CD4-positive, CD25-positive, alpha-beta regulatory T cell (primary cell): ENCODE results near the gene FBXO3. TPM values are rescaled to one million over a fixed set of nuclear protein-coding genes. Genes with fewer than 3 reads are reported as not detected.

ENCODE experiments used
- ATAC-seq, 2 donors: fragments of 150-1000 bp; cut with Tn5 transposase; one replicate each; pipeline ENCODE4 v1.10.0; 2021; ENCODE audit warnings: low read depth in 2 of 2, moderate number of reproducible peaks in 2 of 2, moderate library complexity in 1 of 2
- DNase-seq, 3 donors: peaks; one replicate each; pipeline versions ENCODE4 v3.0.0 to v3.0.0-alpha.2; 2012 to 2022; ENCODE audit warnings: mixed read lengths in 1 of 3
- H3K27ac ChIP-seq: one replicate; pipeline ENCODE4 v1.7.0; 2013; ENCODE audit warnings: mild to moderate bottlenecking, low read length; ENCODE audit not compliant: insufficient read depth, poor library complexity, severe bottlenecking
- H3K27me3 ChIP-seq: one replicate; pipeline ENCODE4 v1.7.0; 2013; ENCODE audit warnings: low read length; ENCODE audit not compliant: control insufficient read depth, insufficient read depth
- H3K36me3 ChIP-seq: one replicate; pipeline ENCODE4 v1.7.0; 2013; ENCODE audit warnings: mild to moderate bottlenecking, low read length, moderate library complexity; ENCODE audit not compliant: control insufficient read depth, insufficient read depth
- H3K4me1 ChIP-seq: 2 replicates; pipeline ENCODE4 v1.7.0; 2013; ENCODE audit warnings: mild to moderate bottlenecking, low read length; ENCODE audit not compliant: insufficient read depth, control insufficient read depth, poor library complexity, severe bottlenecking
- H3K4me3 ChIP-seq: one replicate; pipeline ENCODE4 v1.7.0; 2013; ENCODE audit warnings: low read depth, mild to moderate bottlenecking, low read length, moderate library complexity
- H3K9me3 ChIP-seq, 2 experiments: 1 replicate in 1 of 2; 2 replicates in 1 of 2; pipeline ENCODE4 v1.7.0; 2013; ENCODE audit warnings: low read length in 2 of 2, mild to moderate bottlenecking in 1 of 2, moderate library complexity in 1 of 2; ENCODE audit not compliant: control insufficient read depth in 2 of 2
- H3K27ac Mint-ChIP-seq, 3 donors: one replicate each; pipeline ENCODE4 v1.8.0; 2020 to 2022; ENCODE audit warnings: mild to moderate bottlenecking in 3 of 3, mixed read lengths in 3 of 3, moderate library complexity in 2 of 3
- H3K27me3 Mint-ChIP-seq: one replicate; pipeline ENCODE4 v1.8.0; 2022; ENCODE audit warnings: mild to moderate bottlenecking, mixed read lengths
- H3K36me3 Mint-ChIP-seq: one replicate; pipeline ENCODE4 v1.8.0; 2020; ENCODE audit warnings: mixed read lengths
- H3K4me1 Mint-ChIP-seq, 4 donors: one replicate each; pipeline ENCODE4 v1.8.0; 2020 to 2022; ENCODE audit warnings: mixed read lengths in 4 of 4, mild to moderate bottlenecking in 1 of 4
- H3K4me3 Mint-ChIP-seq, 4 donors: one replicate each; pipeline ENCODE4 v1.8.0; 2020 to 2022; ENCODE audit warnings: mild to moderate bottlenecking in 4 of 4, mixed read lengths in 4 of 4, moderate library complexity in 3 of 4
- H3K9me3 Mint-ChIP-seq, 7 donors: one replicate each; pipeline ENCODE4 v1.8.0; 2020 to 2022; ENCODE audit warnings: mixed read lengths in 7 of 7, mild to moderate bottlenecking in 3 of 7, moderate library complexity in 2 of 7
- polyA plus RNA-seq, 4 donors: library from polyadenylated mRNA; unstranded; fragments of 300-500 nt; fragmentation: Illumina TruSeq; gene quantifications; one replicate each; pipeline ENCODE4 v1.2.3, GENCODE V29; 2021
- total RNA-seq: library from RNA; stranded (reverse); gene quantifications from one replicate; pipeline ENCODE4 v1.2.3, GENCODE V29; 2022

The FBXO3 gene
- total and polyA plus RNA-seq, 5 donors from 2014 or later, result 48.6 to 57.5 (median 56.0) TPM

- DNase-seq, result no peak
- Histone ChIP-seq H3K27me3 (peaks cover 5% of the 10 kb centered on the region), H3K27ac (no peak overlapping the region), H3K4me1 (no peaks in the 10 kb centered on the region), H3K36me3 (no peaks in the 10 kb centered on the region), H3K4me3 (no peak overlapping the region), H3K9me3 (no peaks in the 10 kb centered on the region)
- Mint-ChIP-seq H3K27me3 (peaks cover 22% of the 10 kb centered on the region), H3K9me3 (peaks cover 0 to under 1% (median 0%) of the 10 kb centered on the region in 7 donors), H3K4me1 (peaks cover 0 to 8% (median 1%) of the 10 kb centered on the region in 4 donors), H3K27ac (no peak overlapping the region), H3K36me3 (no peaks in the 10 kb centered on the region), H3K4me3 (no peak overlapping the region)
- no peak for ATAC-seq
Measured at GRCh38 chr11:33692541-33692940, 81.8 kb downstream of the FBXO3 start.

GRCh38 chr11:33692013-33692504 is 82.3 kb downstream of the FBXO3 start:
- Mint-ChIP-seq H3K9me3 (peaks cover 0 to 4% (median 0%) of the 10 kb centered on the region in 7 donors), H3K4me1 (peaks cover 0 to 8% (median 1%) of the 10 kb centered on the region in 4 donors), H3K27me3 (peaks cover 18% of the 10 kb centered on the region), H3K36me3 (no peaks in the 10 kb centered on the region), H3K27ac (no peak overlapping the region), H3K4me3 (no peak overlapping the region)
- H3K27me3 ChIP-seq, result peaks cover 5% of the 10 kb centered on the region
- no peak overlapping the region for H3K27ac ChIP-seq
- no peaks in the 10 kb centered on the region for H3K36me3 ChIP-seq
- no peaks in the 10 kb centered on the region for H3K4me1 ChIP-seq
- no peak for ATAC-seq
- no peaks in the 10 kb centered on the region for H3K9me3 ChIP-seq
- no peak overlapping the region for H3K4me3 ChIP-seq
- no peak for DNase-seq

GRCh38 chr11:33691066-33691864 is 83.1 kb downstream of the FBXO3 start:
- Mint-ChIP-seq H3K36me3 (no peaks in the 10 kb centered on the region), H3K4me1 (peaks cover 0 to 2% (median under 1%) of the 10 kb centered on the region in 4 donors), H3K9me3 (peaks cover 0 to 4% (median 0%) of the 10 kb centered on the region in 7 donors), H3K4me3 (no peak overlapping the region), H3K27me3 (peaks cover 14% of the 10 kb centered on the region), H3K27ac (no peak overlapping the region)
- Histone ChIP-seq H3K27me3 (peaks cover 8% of the 10 kb centered on the region), H3K4me3 (no peak overlapping the region), H3K4me1 (no peaks in the 10 kb centered on the region), H3K27ac (no peak overlapping the region), H3K36me3 (no peaks in the 10 kb centered on the region), H3K9me3 (no peaks in the 10 kb centered on the region)
- ATAC-seq (no peak), DNase-seq (no peak)

Other genes with a start within 250 kb of the FBXO3 start
- gene C11orf91, start 73.7 kb downstream of the FBXO3 start, total RNA-seq, result not detected
- gene C11orf91, start 73.7 kb downstream of the FBXO3 start, polyA plus RNA-seq, result not detected
- gene CD59, start 38.1 kb downstream of the FBXO3 start, total RNA-seq, result 80.3 TPM
- 100 to 1,000 TPM; 180 to 388 (median 223) TPM for gene CD59, start 38.1 kb downstream of the FBXO3 start, polyA plus RNA-seq
- 1.9 TPM for gene LMO2, start 117.6 kb upstream of the FBXO3 start, total RNA-seq
- gene LMO2, start 117.6 kb upstream of the FBXO3 start, polyA plus RNA-seq, result under 1 TPM in 1 of 4 donors, not detected in 3; 0.13 TPM